Tibial nerve (tissue), 4 donors: ENCODE results near the gene DMXL2.

Source experiments
- EP300 ChIP-seq, 2 donors: sonication (generic); formaldehyde crosslinking; IDR thresholded peaks; one replicate each; pipeline ENCODE4 v1.6.1; 2017; ENCODE audit warnings: antibody characterized with exemption in 2 of 2, mild to moderate bottlenecking in 1 of 2
- POLR2A ChIP-seq, 2 donors: fragments of 450-650 bp; IDR thresholded peaks; one replicate each; pipeline ENCODE4 v1.6.1; 2017; ENCODE audit warnings: antibody characterized with exemption in 2 of 2, mild to moderate bottlenecking in 2 of 2, moderate library complexity in 2 of 2
- TF ChIP-seq, protein P1 (sequence below), 5 experiments: fragments of 200-600 bp in 3 of 5; fragments of 450-650 bp in 2 of 5; sonication (generic) in 3 of 5; IDR thresholded peaks; one replicate each; pipeline ENCODE4 v1.5.1; 2016 to 2019; ENCODE audit warnings: antibody characterized with exemption in 5 of 5, mild to moderate bottlenecking in 3 of 5, moderate library complexity in 2 of 5

DNA sequence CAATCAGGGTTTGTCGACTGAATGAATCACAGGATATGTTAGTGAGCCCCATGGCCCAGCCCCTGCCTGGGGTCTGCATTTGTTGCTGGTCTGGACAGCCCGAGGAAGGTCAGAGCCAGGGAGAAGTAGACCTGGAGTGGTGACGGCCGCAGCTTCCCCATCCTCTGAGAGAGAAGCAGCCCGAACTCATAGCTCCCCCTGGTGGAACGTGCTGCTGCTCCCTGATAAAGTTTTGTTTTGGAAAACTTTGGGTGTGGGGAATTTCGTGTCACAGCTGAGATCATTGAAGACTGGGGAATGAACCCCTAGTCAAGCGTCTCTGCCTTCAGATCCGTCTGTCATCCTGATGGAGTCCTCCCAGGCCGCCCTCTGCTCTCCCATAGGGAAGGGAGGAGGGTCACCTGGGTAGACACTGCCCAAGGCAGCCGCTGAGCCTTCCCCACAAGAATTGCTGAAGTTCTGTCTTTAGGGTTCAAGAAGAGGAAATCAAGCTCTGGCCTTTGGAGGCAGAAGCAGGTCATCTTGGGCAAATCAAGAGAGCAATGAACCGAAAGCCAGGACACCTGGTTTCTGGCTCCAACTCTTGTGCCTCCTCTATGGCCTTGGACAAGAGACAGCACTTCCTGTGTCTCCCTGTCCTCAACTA is 220.6 kb downstream of the DMXL2 start:
- TF ChIP-seq, protein P1, sequence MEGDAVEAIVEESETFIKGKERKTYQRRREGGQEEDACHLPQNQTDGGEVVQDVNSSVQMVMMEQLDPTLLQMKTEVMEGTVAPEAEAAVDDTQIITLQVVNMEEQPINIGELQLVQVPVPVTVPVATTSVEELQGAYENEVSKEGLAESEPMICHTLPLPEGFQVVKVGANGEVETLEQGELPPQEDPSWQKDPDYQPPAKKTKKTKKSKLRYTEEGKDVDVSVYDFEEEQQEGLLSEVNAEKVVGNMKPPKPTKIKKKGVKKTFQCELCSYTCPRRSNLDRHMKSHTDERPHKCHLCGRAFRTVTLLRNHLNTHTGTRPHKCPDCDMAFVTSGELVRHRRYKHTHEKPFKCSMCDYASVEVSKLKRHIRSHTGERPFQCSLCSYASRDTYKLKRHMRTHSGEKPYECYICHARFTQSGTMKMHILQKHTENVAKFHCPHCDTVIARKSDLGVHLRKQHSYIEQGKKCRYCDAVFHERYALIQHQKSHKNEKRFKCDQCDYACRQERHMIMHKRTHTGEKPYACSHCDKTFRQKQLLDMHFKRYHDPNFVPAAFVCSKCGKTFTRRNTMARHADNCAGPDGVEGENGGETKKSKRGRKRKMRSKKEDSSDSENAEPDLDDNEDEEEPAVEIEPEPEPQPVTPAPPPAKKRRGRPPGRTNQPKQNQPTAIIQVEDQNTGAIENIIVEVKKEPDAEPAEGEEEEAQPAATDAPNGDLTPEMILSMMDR (IDR thresholded peaks at IDR 0.05): peak; percentile 14 to 53 (median 47)
- TF ChIP-seq POLR2A (IDR thresholded peaks at IDR 0.05): no peak
- no peak for TF ChIP-seq EP300 (IDR thresholded peaks at IDR 0.05)
